GM19023 (cell line): ENCODE data around the gene CCDC86.
"Not testable (repeated sequence)": the region's sequence is repeated elsewhere in the genome, so short reads cannot be mapped to it uniquely, and the experiment has no call there.

Source experiments
- ATAC-seq: cut with Tn5 transposase; IDR thresholded peaks from one replicate; pipeline ENCODE4 v1.9.1; 2021; ENCODE audit warnings: mild to moderate bottlenecking, moderate library complexity; ENCODE audit not compliant: unreplicated experiment

Gene CCDC86, protein sequence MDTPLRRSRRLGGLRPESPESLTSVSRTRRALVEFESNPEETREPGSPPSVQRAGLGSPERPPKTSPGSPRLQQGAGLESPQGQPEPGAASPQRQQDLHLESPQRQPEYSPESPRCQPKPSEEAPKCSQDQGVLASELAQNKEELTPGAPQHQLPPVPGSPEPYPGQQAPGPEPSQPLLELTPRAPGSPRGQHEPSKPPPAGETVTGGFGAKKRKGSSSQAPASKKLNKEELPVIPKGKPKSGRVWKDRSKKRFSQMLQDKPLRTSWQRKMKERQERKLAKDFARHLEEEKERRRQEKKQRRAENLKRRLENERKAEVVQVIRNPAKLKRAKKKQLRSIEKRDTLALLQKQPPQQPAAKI

DNA sequence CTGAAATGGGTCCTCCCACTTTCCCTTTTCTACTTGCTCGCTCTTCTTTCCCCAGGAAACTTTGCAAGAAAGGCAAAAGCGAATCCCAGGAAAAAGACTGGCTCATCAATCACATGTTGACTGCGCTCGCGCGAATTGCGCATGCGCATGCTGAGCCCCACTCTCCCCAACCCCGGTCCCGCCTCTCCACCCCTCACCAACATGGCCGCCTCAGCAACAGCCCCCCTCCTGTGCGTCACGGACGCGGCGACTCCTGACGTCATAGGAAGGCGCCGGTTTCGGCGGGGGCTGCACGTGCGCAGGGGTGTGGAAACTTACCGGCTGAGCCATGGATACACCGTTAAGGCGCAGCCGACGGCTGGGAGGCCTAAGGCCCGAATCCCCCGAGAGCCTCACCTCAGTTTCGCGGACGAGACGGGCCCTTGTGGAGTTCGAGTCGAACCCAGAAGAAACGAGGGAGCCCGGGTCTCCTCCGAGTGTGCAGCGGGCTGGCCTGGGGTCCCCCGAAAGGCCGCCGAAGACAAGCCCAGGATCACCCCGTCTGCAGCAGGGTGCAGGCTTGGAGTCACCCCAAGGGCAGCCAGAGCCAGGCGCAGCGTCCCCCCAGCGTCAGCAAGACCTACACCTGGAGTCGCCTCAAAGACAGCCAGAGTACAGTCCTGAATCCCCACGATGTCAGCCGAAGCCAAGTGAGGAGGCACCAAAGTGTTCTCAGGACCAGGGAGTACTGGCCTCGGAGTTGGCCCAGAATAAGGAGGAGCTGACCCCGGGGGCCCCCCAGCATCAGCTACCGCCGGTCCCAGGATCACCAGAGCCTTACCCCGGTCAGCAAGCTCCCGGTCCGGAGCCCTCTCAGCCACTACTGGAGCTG, at the start of gene CCDC86:
Gene CCDC86 (plus strand): TSS at position 317 of the 871 bp plus-strand sequence. CDS start 12 bp downstream, at position 329.
- ATAC-seq = peak; percentile 78

DNA sequence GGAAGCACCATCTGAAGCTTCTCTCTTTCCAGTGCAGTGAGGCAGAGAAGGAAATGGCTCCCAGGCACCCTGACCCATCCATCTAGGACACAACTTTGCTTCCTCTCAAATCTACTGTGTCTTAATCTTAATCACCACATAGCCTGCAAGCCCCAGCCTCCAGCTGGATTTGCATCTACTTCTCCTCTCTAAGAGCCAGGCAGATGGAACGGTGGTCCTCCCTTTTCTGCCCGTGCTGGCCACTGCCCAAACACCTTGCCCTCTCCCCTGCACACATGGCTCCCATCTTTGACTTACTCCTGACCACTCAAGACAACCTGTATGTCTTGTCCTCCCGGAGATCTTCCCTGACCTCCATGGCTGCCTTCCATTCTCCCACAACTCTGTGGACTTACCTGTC, 49.4 kb upstream of the CCDC86 start:
- no peak for ATAC-seq

DNA sequence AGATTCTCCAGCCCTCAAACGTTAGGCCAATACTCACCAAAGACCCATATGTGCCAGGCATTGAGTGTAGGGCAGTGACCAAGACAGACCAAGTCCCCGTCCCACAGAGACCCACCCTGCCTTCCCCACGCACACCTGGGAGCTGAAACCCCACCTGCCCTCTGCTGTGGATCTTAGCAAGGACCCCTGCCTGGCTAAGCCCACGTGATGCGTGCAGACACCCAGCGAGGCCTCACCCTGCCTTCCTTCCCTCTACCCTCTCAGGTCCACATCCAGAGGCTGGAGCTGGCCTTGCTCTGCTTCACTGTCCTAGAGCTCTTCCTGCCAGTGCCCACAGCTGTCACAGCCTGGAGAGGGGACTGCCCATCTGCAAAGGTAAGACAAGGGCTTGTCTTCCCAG, 46.6 kb upstream of the CCDC86 start:
- no peak for ATAC-seq

DNA sequence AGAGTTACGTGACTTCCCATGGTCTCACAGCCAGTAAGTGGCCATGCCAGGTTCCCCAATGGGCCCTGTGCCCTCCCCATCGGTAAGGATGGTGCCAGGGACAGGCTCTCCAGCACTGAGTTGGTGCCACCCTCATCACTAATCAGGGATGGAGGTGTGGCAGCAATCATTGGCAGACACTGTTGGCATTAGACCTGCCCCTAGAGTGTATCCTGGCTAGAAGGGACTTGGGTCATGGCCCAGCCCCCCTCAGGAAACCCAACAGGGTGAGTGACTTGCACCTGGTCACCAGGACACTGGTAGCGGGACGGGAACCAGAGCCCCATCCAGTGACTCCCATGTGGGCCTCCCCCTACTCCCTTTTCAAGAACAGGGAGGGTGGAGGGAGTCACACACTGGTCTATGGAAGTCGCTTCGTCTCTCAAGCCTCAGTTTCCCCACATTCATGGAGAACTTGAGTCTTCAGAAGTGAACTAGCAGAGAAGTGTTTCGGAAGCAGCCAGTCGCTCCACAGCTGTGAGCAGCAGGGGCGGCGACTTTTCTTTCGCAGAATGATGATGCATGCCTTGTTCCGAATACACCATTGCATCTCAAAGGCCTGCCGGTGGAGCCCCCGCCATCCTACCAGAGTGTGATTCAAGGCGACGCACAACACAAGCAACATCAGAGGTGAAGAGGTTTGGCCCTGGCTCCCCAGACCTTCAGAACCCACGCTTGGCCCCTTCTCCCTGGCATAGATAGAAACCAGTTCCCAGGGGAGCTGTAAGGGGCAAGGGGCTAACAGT, 43.9 kb upstream of the CCDC86 start:
- ATAC-seq = no peak

DNA sequence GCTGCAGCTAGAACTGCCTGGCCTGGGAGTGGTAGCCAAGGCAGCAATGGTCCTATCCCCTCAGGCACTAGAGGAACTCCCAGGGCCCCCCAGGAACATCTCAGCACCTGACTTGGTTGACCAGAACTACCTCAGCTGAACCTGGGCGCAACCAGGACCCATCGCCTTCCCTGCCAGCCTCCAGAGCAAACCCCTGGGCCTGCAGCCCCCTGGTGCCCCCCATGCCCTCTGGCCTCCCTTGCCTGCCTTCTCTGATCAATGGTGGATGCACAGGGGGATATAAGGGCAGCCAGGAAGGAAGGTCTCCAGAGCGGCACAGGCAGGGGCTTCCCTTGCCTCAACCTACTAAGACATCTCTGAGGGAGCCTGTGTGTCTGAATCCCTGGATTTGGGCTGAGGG, 43.3 kb upstream of the CCDC86 start:
- ATAC-seq = no peak

DNA sequence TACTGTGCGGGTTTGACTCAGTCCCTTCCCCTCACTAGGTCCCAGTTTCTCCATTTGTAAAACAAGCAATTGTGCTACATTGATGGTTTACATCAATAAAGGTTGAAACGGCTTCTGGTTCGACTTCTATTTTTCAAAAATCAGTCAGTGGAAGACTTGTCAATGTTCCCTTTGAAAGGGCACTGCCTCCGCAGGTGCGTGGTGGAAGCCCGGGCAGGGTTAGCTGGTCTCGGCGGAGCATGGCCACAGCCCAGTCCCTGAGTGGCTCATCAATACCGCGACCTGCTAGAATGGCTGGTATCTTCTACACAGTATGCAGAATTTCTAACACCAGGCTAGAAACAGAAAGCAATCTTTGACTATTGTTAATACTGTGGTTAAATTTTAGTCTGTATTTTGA, 40.7 kb upstream of the CCDC86 start:
- ATAC-seq = no peak

DNA sequence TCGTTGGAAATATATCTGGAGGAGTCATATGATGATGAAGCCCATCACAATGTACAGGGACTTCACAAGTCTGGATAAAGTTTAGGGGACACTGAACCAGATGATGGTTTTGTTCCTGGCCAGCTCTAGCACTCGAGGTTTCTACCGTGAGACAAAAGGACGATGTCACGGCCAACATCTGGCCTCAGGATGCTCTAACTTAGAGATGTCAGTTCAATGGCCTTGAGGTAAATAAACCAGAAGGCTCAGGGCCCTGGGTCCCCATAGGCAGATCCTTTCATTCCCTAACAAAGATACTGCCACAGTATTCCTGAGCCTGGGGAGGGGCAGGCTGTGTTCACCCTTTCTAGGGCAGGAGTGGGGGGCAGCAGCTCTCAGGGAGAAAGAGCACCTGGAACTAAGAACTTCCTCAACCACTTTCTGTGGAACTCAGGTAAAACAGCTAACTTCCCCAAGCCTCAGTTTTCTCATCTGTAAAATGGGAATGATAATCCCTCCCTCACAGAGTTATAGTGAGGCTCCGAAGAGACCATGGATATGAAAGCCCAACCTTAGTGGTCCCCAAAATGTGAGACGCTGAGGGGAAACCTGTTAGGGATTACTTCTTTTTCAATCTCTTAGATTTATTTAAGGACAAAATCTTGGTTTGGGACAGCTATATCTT, 38.5 kb upstream of the CCDC86 start:
- ATAC-seq = no peak

DNA sequence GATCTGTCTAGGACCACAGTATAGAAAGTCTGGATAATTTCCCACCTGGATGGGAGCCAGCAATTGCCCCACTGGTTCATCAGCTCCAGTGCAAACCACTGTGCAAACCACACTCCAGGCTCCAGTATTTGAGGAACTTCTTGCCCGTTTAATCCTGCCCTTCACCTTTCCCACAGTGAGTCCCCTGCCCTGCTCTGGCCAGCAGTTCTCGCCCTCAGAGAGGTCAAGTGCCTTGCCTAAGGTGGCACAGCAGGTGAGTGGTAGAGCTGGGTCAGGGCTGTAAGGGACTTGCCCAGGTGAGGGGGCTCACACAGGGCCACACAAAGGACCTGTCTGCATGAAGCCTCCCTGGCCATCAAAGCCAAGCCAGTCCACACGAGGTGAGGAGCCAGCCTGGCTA, 32.7 kb upstream of the CCDC86 start:
- no peak for ATAC-seq

DNA sequence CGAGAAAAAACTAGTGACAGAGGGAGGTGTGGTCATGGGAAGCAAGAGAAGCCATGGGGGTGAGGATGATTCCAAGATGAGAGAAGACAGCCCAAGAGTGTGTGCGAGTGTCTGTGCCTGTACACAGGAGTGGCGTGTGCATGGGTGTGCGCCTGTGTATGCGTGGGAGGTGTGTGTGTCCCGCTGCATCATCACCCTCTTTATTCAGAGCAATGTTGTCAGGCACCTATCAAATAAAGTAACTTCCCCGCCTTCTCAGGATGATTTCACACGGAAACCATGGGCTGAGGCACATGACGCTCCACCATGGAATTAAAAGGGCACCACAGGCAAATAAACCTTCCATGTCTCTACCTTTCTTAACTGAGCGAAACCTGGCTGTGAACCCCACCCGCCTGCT, 32.2 kb upstream of the CCDC86 start:
- ATAC-seq = no peak

DNA sequence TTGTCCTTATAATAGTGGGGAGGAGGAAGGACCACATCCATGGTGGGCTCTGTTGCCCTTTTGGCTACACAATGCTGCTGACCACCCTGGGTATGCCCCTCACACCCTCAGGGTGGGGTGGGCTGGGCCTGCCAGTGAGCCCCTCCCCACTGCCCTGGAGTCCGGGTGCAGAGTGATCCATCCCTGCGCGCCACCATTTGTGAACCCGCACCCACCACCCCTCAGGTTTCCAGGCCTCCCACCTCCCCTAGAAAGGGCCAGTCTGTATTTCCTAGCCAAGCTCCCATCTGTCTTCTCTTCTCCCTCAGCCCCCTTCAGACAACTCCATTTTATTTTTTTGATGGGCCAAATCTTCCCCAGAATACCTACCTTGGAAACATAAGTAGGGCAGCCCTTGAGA, 31.8 kb upstream of the CCDC86 start:
- no peak for ATAC-seq

DNA sequence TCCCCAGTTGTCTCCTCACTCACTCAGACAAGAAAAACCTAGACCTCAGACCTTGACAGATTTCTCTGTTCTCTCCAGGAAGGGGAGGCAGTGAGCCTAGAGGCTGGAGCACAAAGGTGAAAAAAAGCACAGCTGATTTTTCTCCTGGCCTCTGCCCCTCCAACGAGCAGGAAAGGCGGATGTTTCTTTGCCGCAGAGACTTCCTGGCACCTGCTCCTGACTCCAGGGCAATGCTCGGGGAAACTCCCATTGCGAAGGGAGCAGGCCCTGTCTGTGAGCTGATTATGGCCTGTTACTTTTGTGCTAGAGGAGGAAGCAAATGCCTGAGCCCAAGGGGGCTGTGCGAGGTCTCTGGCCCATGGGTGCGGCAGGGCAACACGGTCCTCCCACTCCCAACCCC, 31.3 kb upstream of the CCDC86 start:
- ATAC-seq = no peak

DNA sequence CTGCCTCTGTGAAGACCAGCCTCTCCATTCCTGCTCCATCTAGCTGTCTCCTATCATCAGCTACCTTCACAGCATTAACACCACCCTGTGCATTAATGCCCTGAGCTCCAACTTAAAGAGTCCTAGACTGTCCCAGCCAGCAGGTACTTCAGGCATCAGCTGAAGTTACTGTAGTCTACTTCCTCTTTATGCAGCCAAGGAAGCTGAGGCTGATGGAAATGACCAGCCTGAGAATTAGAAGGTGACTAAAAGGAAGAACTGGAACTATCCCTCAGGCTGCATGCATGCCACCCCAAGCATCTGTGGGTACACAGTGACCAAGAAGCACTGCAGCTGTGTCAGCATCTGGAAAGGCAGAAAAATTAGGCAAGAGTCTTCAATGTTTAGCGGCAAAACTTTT, 28.6 kb upstream of the CCDC86 start:
- no peak for ATAC-seq

DNA sequence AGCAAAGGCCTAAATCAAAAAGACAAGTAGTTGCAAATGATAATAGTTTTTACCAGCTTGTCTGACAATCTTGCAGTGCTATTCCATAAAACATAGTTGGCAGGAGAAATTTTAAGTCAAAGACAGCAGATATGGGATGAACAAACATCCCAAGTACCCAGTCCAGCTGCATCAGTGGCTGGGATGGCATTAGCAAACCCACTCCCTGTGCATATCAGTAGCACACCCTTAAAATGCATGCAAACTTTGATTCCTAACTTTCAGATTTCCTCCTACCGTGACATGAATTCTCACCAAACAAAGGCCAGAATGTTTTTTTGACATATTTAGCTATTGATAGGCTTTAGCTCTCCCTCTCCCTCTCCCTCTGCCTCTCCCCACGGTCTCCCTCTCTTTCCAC, 27.8 kb upstream of the CCDC86 start:
- ATAC-seq = no peak

DNA sequence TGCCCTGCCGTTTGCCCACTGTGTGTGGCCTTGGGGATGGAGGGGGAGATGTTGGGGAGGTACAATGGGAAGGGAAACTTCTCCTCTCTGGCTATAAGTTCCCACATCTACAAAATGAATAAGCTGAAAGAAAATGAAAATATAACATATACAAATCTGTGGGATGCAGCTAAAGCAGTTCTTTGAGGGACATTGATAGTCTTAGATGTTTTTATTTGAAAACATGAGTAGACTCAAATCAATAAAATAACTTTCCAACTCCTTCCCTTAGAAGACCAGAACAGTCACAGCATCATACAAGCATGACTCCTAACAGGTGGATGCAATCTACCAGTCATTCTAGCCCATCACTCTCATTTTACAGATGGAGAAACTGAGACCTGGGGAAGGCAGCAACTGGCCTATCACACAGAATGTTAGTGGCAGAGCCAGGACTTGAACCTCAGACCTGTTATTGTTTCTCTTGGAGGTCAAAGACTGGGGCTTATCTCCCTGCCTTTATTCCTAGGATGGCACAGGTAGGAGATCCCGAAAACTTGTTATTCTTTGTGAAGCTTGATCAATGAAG, 25.2 kb upstream of the CCDC86 start:
- ATAC-seq = no peak

DNA sequence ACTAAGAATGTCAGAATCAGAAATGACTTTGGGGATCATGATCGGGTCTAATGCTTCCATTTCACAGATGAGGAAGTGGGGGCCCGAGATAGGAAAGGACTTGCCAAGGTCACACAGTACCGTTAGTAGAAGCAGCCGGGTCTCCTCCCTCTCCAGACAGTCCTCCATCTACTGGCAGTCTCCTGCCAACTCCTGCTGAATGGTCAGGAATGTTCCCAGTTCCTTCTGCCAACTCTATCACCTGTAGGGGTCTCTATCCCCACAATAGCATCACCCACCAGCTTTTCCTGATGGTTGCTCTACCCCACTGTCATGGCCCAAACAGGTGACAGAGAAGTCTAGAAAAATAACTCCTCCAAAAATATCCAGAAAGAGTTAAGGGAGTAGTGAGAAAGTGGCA, 23.9 kb upstream of the CCDC86 start:
- no peak for ATAC-seq

DNA sequence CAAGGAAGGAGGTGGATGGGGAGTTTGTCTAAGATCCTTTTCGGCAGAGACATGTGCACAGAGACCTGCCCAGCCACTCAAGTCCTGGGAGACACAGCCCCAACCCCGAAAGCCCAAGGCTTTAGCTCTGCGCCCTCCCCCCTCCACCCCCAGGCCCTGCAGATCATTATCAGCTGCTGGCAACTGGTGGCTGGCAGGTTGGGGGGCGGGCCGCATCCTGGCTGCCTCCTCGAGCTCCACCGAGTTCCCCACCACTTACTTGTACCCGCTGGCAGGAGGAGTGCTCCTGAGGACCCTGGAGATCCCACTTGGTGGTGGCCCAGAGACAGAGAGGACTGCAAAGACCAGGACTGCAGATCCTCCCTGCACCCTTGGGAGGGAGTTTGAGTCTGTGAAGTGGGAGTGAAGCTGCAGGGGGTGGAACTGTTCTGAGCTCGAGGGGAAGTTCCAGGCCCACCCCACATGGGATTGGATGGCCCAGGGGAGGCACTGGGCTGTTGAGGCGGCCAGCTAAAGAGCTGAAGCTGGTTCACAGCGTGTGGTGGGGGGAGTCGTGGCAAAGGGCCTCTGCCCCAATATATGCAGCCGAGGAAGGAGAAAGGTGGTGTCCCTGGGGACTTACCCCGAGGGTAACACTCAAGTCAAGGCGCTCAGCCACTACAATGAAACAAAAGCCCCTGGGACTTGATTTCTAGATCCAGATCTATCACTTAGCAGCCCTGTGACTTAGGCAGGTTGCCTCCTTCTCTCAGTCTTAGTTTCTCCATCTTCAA, 19.9 kb upstream of the CCDC86 start:
- ATAC-seq = peak; percentile 49

DNA sequence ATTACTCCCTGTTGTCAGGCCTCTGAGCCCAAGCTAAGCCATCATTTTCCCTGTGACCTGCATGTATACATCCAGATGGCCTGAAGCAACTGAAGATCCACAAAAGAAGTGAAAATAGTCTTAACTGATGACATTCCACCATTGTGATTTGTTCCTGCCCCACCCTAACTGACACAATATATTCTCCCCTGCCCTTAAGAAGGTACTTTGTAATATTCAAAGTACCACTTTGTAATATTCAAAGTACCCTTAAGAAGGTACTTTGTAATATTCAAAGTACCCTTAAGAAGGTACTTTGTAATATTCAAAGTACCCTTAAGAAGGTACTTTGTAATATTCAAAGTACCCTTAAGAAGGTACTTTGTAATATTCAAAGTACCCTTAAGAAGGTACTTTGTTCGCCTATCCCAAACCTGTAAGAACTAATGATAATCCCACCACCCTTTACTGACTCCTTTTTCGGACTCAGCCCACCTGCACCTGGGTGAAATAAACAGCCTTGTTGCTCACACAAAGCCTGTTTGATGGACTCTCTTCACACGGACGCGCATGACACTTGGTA, 18.1 kb upstream of the CCDC86 start:
- ATAC-seq = not testable (repeated sequence)

DNA sequence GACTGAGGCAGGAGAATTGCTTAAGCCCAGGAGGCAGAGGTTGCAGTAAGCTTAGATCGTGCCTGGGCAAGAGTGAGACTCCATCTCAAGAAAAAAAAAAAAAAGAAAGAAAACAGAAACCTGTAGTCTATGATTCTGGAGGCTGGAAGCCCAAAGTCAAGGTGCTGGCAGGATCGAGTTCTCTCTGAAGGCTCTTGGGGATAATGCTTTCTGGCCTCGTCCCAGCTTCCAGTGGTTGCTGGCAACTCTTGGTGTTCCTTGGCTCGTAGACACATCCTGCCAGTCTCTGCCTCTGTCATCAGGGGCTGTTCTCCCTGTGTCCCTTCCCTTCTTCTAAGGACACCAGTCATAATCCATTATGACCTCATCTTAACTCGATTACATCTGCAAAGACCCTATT, 16.8 kb upstream of the CCDC86 start:
- ATAC-seq = no peak

DNA sequence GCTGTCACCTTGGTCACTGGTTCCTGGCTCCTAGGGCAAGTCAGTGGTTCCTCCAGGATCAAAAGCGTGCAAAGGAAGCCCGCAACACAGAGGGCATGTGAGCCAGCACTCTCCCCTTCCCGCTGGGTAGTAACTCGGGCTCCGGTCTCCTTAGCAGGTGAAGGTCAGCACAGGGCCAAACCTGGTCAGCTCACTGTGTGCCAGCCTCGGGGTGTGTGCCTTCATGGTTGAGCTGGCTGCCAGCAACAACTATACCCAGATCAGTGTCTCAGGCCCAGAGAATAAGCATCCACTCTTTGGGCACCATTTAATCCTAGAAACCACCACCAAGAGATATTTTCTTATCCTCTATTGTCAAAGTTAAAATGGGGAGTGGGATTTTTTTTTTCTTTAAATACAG, 16.1 kb upstream of the CCDC86 start:
- no peak for ATAC-seq
